ENCODE measurements around the gene TIGD7.
"Not testable (repeated sequence)": the region's sequence is repeated elsewhere in the genome, so short reads cannot be mapped to it uniquely, and the experiment has no call there.

The TIGD7 gene

GRCh38 chr16:3282103-3282729 lies 23.0 kb downstream of the TIGD7 start:
- peak; percentile 81 for DNase-seq

GRCh38 chr16:3281222-3281820 lies 23.9 kb downstream of the TIGD7 start:
- DNase-seq: no peak

GRCh38 chr16:3276679-3277078 lies 28.6 kb downstream of the TIGD7 start:
- no peak for DNase-seq

GRCh38 chr16:3274947-3275346 lies 30.3 kb downstream of the TIGD7 start:
- DNase-seq: no peak

- DNase-seq: no peak
Measured at GRCh38 chr16:3274490-3274889, 30.7 kb downstream of the TIGD7 start.

- DNase-seq: not testable (repeated sequence)
Measured at GRCh38 chr16:3271281-3271680, 33.9 kb downstream of the TIGD7 start.

GRCh38 chr16:3270718-3271117 lies 34.5 kb downstream of the TIGD7 start:
- not testable (repeated sequence) for DNase-seq

GRCh38 chr16:3268294-3268693 lies 36.9 kb downstream of the TIGD7 start:
- no peak for DNase-seq

GRCh38 chr16:3266873-3267537 lies 38.2 kb downstream of the TIGD7 start:
- peak; percentile 30 for DNase-seq

GRCh38 chr16:3264137-3265036 lies 40.8 kb downstream of the TIGD7 start:
- DNase-seq: peak; percentile 99

- no peak for DNase-seq
Measured at GRCh38 chr16:3262517-3262916, 42.7 kb downstream of the TIGD7 start.

- no peak for DNase-seq
Measured at GRCh38 chr16:3259836-3260235, 45.4 kb downstream of the TIGD7 start.

- DNase-seq: no peak
Measured at GRCh38 chr16:3256866-3257465, 48.3 kb downstream of the TIGD7 start.

- no peak for DNase-seq
Measured at GRCh38 chr16:3256146-3256865, 48.9 kb downstream of the TIGD7 start, which contains the start of gene MEFV. Gene MEFV, minus strand, starts transcription at chr16:3256633. Its CDS starts 46 bp downstream, at chr16:3256587.

GRCh38 chr16:3254309-3254708 lies 50.9 kb downstream of the TIGD7 start:
- no peak for DNase-seq

- no peak for DNase-seq
Measured at GRCh38 chr16:3252967-3253366, 52.3 kb downstream of the TIGD7 start.

- no peak for DNase-seq
Measured at GRCh38 chr16:3249451-3249850, 55.8 kb downstream of the TIGD7 start.

- DNase-seq: no peak
Measured at GRCh38 chr16:3249020-3249419, 56.2 kb downstream of the TIGD7 start.

All from NCI-H345 (cell line).